ENCODE data around the gene CFB. TPM values are rescaled to one million over a fixed set of nuclear protein-coding genes. Genes with fewer than 3 reads are reported as not detected.

CFB gene
- total and polyA plus RNA-seq, 2 of the 13 experiments (the other 11 are each of a cell fraction or from before 2014, with no cell fraction given), result 171 to 513 TPM

GRCh38 chr6:31945507-31946369 is at the start of gene CFB (continued):
- TF ChIP-seq ZNF614 (CRISPR knock-in tag; IDR thresholded peaks at IDR 0.05; ENCODE audit: borderline replicate concordance) (peak; percentile 96), NR2F6 (IDR thresholded peaks at IDR 0.05) (peak; percentile 94), NR2F6 (CRISPR knock-in tag; IDR thresholded peaks at IDR 0.05) (peak; percentile 97), ZNF337 (CRISPR knock-in tag; IDR thresholded peaks at IDR 0.05; ENCODE audit: borderline replicate concordance, low read depth) (peak; percentile 66; the same call in 1 of the 2 replicates), CHD2 (IDR thresholded peaks at IDR 0.05; ENCODE audit: low read depth, low read length) (peak; percentile 65), RELA (CRISPR knock-in tag; IDR thresholded peaks at IDR 0.05) (peak; percentile 96), SETDB1 (CRISPR knock-in tag; IDR thresholded peaks at IDR 0.05; ENCODE audit: borderline replicate concordance) (no peak), RFXAP (CRISPR knock-in tag; IDR thresholded peaks at IDR 0.05; ENCODE audit: borderline replicate concordance) (peak; percentile 86), ZNF276 (CRISPR knock-in tag; IDR thresholded peaks at IDR 0.05; ENCODE audit: low read depth) (peak; percentile 43; the same call in 1 of the 2 replicates), ATF3 (CRISPR knock-in tag; IDR thresholded peaks at IDR 0.05) (peak; percentile 60; the same call in 1 of the 2 replicates), MTERF4 (CRISPR knock-in tag; IDR thresholded peaks at IDR 0.05) (peak; percentile 79; the same call in 1 of the 2 replicates), NFYC (CRISPR knock-in tag; IDR thresholded peaks at IDR 0.05) (peak; percentile 69), ZNF333 (CRISPR knock-in tag; IDR thresholded peaks at IDR 0.05; ENCODE audit: borderline replicate concordance) (peak; percentile 89), ATM (IDR thresholded peaks at IDR 0.05; ENCODE audit: borderline replicate concordance) (no peak), PBX2 (CRISPR knock-in tag; IDR thresholded peaks at IDR 0.05) (peak; percentile 90), RFXANK (CRISPR knock-in tag; IDR thresholded peaks at IDR 0.05) (peak; percentile 53; the same call in 1 of the 2 replicates), ZNF280D (CRISPR knock-in tag; IDR thresholded peaks at IDR 0.05) (peak; percentile 66; the same call in 1 of the 2 replicates), ZNF256 (CRISPR knock-in tag; conservative IDR thresholded peaks at IDR 0.05) (no peak; the same call in 1 of the 2 replicates), CREBL2 (CRISPR knock-in tag; IDR thresholded peaks at IDR 0.05; ENCODE audit: borderline replicate concordance) (peak; percentile 30; the same call in 1 of the 2 replicates), TEAD2 (CRISPR knock-in tag; IDR thresholded peaks at IDR 0.05) (no peak), FOXP1 (IDR thresholded peaks at IDR 0.05) (peak; percentile 54; the same call in 1 of the 2 replicates), FOXP1 (CRISPR knock-in tag; IDR thresholded peaks at IDR 0.05) (peak; percentile 81), ZNF841 (CRISPR knock-in tag; IDR thresholded peaks at IDR 0.05; ENCODE audit: borderline replicate concordance) (no peak), HMG20A (CRISPR knock-in tag; IDR thresholded peaks at IDR 0.05; ENCODE audit: borderline replicate concordance) (peak; percentile 72)
